Suprapubic skin (tissue), 4 donors: Measurements from ENCODE around the gene TMEM53.

Experiments used
- POLR2A ChIP-seq, 2 donors: fragments of 450-650 bp; IDR thresholded peaks; one replicate each; pipeline ENCODE4 v1.6.1; 2017; ENCODE audit warnings: antibody characterized with exemption in 2 of 2, mild to moderate bottlenecking in 2 of 2, moderate library complexity in 2 of 2
- POLR2AphosphoS5 ChIP-seq, 3 donors: sonication (generic); formaldehyde crosslinking; IDR thresholded peaks; one replicate each; pipeline ENCODE4 v1.6.1; 2017; ENCODE audit warnings: antibody characterized with exemption in 3 of 3
- TF ChIP-seq, protein P1 (sequence below), 2 donors: fragments of 200-600 bp in 1 of 2; fragments of 450-650 bp in 1 of 2; sonication (generic) in 1 of 2; IDR thresholded peaks; one replicate each; pipeline ENCODE4 v1.5.1; 2016 to 2019; ENCODE audit warnings: antibody characterized with exemption in 2 of 2, mild to moderate bottlenecking in 1 of 2, moderate library complexity in 1 of 2

DNA sequence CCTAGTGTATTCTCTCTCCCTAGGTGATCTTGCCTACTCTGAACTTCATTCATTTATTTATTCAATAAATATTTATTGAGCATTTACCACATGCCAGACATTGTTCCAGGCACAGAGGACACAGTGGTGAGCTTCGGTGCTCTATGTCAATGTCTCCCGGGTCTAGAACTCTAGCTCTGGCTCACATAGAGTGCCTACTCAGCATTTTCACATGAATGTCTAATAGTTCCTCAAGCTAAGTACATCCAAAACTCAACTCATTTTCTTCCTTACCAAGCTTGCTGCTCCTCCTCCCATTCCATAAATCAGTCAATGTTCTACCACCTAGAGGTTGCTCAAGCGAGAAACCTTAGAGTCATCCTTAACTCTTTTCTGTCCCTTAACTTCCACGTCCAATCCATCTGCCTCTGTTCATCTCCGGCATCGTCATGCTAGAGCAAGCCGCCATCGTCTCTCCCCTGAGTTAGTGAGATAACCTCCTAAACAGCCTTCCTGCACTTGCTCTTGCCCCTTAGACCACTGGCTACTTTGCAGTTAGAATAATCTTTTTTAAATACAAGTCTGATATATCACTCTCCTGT lies 67.5 kb downstream of the TMEM53 start:
- TF ChIP-seq, protein P1, sequence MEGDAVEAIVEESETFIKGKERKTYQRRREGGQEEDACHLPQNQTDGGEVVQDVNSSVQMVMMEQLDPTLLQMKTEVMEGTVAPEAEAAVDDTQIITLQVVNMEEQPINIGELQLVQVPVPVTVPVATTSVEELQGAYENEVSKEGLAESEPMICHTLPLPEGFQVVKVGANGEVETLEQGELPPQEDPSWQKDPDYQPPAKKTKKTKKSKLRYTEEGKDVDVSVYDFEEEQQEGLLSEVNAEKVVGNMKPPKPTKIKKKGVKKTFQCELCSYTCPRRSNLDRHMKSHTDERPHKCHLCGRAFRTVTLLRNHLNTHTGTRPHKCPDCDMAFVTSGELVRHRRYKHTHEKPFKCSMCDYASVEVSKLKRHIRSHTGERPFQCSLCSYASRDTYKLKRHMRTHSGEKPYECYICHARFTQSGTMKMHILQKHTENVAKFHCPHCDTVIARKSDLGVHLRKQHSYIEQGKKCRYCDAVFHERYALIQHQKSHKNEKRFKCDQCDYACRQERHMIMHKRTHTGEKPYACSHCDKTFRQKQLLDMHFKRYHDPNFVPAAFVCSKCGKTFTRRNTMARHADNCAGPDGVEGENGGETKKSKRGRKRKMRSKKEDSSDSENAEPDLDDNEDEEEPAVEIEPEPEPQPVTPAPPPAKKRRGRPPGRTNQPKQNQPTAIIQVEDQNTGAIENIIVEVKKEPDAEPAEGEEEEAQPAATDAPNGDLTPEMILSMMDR (IDR thresholded peaks at IDR 0.05), result no peak
- TF ChIP-seq POLR2A (IDR thresholded peaks at IDR 0.05) (no peak), POLR2AphosphoS5 (IDR thresholded peaks at IDR 0.05) (no peak)
